ENCODE data around the gene STMN1.

STMN1 gene

DNA sequence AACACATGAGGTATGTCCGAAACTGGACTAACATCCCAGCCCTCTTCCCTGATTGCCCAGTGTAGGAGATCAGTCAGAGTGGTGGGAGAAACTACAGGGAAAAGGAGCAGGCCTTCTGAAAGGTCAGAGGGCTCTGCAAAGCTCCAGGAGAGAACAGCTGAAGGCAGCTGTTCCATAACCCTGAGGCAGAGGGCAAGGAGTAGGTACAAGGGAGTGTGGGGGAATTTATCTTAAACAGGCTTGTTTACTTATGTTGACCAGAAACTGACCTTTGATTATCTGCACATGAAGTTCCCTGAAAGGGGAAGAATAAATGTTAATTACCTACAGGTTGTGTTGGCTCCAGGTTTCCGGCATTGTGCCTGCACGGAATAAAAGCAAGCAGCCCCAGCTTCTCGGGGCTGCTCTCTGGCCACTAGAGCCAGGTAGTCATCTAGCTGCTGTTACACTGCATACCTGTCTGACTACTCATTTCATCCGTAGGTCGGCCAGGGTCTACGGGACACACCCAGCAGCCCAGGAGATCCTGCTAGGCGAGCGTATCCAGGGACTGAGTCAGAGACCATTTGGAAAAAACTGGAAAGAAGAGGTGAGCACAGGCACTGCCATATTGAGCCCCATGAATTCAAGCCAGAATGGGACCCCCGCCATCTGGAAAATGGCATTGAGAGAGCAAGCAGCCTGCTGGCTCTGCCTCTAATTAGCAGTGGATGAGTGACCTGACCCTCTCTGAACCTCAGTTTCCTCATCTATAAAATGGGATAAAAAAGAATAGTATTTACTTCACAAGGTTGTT, 15.8 kb downstream of the STMN1 start:
- no peak overlapping the region for H3K4me2 ChIP-seq (ENCODE audit: low read depth, low read length)
- H3F3A ChIP-seq (ENCODE audit: insufficient read depth, low read length): no peaks in the 10 kb centered on the region
- no peak overlapping the region for H2AFZ ChIP-seq (ENCODE audit: low read length)
- TF ChIP-seq EZH2 (optimal IDR thresholded peaks at IDR 0.05; ENCODE audit: low read depth, low read length) (no peak), EZH2phosphoT487 (IDR thresholded peaks at IDR 0.05; ENCODE audit: low read length) (no peak)
- TF ChIP-seq, protein P1, sequence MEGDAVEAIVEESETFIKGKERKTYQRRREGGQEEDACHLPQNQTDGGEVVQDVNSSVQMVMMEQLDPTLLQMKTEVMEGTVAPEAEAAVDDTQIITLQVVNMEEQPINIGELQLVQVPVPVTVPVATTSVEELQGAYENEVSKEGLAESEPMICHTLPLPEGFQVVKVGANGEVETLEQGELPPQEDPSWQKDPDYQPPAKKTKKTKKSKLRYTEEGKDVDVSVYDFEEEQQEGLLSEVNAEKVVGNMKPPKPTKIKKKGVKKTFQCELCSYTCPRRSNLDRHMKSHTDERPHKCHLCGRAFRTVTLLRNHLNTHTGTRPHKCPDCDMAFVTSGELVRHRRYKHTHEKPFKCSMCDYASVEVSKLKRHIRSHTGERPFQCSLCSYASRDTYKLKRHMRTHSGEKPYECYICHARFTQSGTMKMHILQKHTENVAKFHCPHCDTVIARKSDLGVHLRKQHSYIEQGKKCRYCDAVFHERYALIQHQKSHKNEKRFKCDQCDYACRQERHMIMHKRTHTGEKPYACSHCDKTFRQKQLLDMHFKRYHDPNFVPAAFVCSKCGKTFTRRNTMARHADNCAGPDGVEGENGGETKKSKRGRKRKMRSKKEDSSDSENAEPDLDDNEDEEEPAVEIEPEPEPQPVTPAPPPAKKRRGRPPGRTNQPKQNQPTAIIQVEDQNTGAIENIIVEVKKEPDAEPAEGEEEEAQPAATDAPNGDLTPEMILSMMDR (IDR thresholded peaks at IDR 0.05; ENCODE audit: low read length): no peak
- H4K20me1 ChIP-seq (ENCODE audit: insufficient read depth, low read length): no peaks in the 10 kb centered on the region
- no peak overlapping the region for H3K9ac ChIP-seq (ENCODE audit: low read length)
- H3K4me3 ChIP-seq (ENCODE audit: low read length): no peak overlapping the region
- H3K36me3 ChIP-seq (replicated peaks; ENCODE audit: insufficient read depth, low read length): no peaks in the 10 kb centered on the region
- H3K9me2 ChIP-seq (replicated peaks; ENCODE audit: insufficient read depth, low read length): no peaks in the 10 kb centered on the region
- no peak for DNase-seq
- H3K27me3 ChIP-seq (replicated peaks; ENCODE audit: insufficient read depth, low read length): no peaks in the 10 kb centered on the region
- H3K9me3 ChIP-seq (replicated peaks; ENCODE audit: insufficient read depth, low read length): no peaks in the 10 kb centered on the region
- H3K79me2 ChIP-seq (ENCODE audit: low read length): no peaks in the 10 kb centered on the region
- H3K4me1 ChIP-seq (ENCODE audit: low read length): no peaks in the 10 kb centered on the region
- no peak overlapping the region for H3K27ac ChIP-seq (ENCODE audit: low read length)

DNA sequence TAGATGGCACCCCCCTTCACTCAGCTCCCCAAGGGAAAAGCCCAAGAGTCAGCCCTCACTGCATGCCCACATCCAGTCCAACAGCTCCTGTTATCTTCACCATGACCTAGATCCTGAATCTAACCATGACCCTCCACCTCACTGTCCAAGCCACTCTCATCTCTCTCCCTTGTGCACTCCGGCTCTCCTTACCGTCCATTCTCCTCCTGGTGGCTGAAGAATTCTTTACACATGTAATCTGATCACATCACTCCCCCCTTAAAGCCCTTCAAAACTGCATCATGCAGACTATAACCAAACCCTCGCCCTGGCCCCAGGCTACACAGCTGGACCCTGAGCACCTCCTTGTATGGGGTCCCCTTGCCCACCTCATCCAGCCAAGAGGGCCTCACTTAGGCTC, 16.7 kb downstream of the STMN1 start:
- H3K4me3 ChIP-seq (ENCODE audit: low read length): no peak overlapping the region
- H3K9me3 ChIP-seq (replicated peaks; ENCODE audit: insufficient read depth, low read length): no peaks in the 10 kb centered on the region
- no peaks in the 10 kb centered on the region for H3K27me3 ChIP-seq (replicated peaks; ENCODE audit: insufficient read depth, low read length)
- H3F3A ChIP-seq (ENCODE audit: insufficient read depth, low read length): no peaks in the 10 kb centered on the region
- H3K9ac ChIP-seq (ENCODE audit: low read length): no peak overlapping the region
- no peaks in the 10 kb centered on the region for H3K36me3 ChIP-seq (replicated peaks; ENCODE audit: insufficient read depth, low read length)
- H2AFZ ChIP-seq (ENCODE audit: low read length): no peak overlapping the region
- no peaks in the 10 kb centered on the region for H4K20me1 ChIP-seq (ENCODE audit: insufficient read depth, low read length)
- H3K79me2 ChIP-seq (ENCODE audit: low read length): no peaks in the 10 kb centered on the region
- no peak overlapping the region for H3K27ac ChIP-seq (ENCODE audit: low read length)
- DNase-seq: no peak
- no peaks in the 10 kb centered on the region for H3K9me2 ChIP-seq (replicated peaks; ENCODE audit: insufficient read depth, low read length)
- H3K4me2 ChIP-seq (ENCODE audit: low read depth, low read length): no peak overlapping the region
- no peaks in the 10 kb centered on the region for H3K4me1 ChIP-seq (ENCODE audit: low read length)
- no peak for TF ChIP-seq EZH2 (optimal IDR thresholded peaks at IDR 0.05; ENCODE audit: low read depth, low read length)
- TF ChIP-seq EZH2phosphoT487 (IDR thresholded peaks at IDR 0.05; ENCODE audit: low read length): no peak
- TF ChIP-seq, protein P1 (IDR thresholded peaks at IDR 0.05; ENCODE audit: low read length): no peak

DNA sequence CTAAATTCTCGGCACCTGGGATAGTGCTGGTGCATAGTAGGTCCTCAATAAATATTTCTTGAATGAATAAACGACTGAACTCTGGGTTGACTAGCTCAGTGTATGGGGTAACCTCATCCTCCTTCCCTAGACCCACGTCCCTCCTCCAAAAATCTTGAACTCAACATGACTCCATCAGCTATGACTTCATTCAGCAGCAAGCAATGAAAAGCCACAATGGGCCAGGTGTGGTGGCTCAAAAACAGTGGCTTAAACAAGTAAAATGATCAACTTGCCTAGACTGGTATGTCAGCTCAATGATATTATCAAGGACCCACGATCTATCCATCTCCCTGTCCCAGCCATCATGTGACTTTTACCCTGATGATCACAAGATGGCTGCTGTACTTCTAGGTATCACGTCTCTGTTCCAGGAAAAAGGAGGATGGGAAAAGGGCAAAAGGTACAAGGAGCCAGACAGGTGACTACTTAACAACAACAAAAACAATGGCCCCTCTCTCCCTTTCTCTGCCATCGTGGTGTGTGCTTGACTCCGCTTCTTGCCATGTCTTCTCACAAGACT, 17.7 kb downstream of the STMN1 start:
- Histone ChIP-seq H4K20me1 (ENCODE audit: insufficient read depth, low read length) (no peaks in the 10 kb centered on the region), H3K36me3 (replicated peaks; ENCODE audit: insufficient read depth, low read length) (no peaks in the 10 kb centered on the region), H3K9me2 (replicated peaks; ENCODE audit: insufficient read depth, low read length) (no peaks in the 10 kb centered on the region), H3K9me3 (replicated peaks; ENCODE audit: insufficient read depth, low read length) (no peaks in the 10 kb centered on the region), H3K4me1 (ENCODE audit: low read length) (no peaks in the 10 kb centered on the region), H3K4me3 (ENCODE audit: low read length) (no peak overlapping the region), H2AFZ (ENCODE audit: low read length) (no peak overlapping the region), H3K4me2 (ENCODE audit: low read depth, low read length) (no peak overlapping the region), H3K27me3 (replicated peaks; ENCODE audit: insufficient read depth, low read length) (no peaks in the 10 kb centered on the region), H3F3A (ENCODE audit: insufficient read depth, low read length) (no peaks in the 10 kb centered on the region), H3K79me2 (ENCODE audit: low read length) (no peaks in the 10 kb centered on the region), H3K27ac (ENCODE audit: low read length) (no peak overlapping the region), H3K9ac (ENCODE audit: low read length) (no peak overlapping the region)
- no peak for DNase-seq
- TF ChIP-seq, protein P1 (IDR thresholded peaks at IDR 0.05; ENCODE audit: low read length): no peak
- TF ChIP-seq EZH2phosphoT487 (IDR thresholded peaks at IDR 0.05; ENCODE audit: low read length) (no peak), EZH2 (optimal IDR thresholded peaks at IDR 0.05; ENCODE audit: low read depth, low read length) (no peak)

Data from MM.1S (cell line).